ENCODE measurements around the gene SCAF1.

DNA sequence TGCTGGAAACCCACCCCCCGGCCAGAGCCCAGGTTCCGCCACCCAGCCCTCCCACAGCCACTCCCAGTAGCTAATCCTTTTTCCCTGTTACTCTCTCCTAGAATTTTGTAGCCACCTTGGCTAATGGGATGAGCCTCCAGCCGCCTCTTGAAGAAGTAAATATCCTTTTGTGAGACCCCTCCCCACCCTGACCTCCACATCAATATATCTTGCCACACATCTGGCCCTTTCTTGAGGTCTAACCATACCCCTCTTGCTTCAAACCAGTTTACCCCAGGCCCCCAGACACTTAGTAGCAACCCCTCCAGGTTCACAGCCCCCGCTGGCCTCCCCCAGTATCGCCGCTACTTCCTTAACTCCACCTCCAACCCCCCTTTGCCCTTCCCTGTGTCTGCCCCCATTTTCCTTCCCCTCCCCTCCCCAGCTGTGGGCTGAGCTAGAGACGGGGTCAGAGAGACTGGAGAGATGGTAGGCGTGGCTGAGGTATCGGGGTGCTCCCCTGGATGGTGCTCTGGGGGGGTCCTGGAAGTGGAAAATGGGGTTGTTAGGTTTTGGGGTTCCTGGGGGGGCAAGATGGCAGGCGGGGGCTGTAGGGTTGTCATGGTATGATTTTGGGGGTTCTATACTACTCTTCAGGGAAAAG, 37.9 kb downstream of the SCAF1 start:
- TF ChIP-seq YY1 (IDR thresholded peaks at IDR 0.05; ENCODE audit: low read depth, low read length) (no peak), PAX5 (IDR thresholded peaks at IDR 0.05; ENCODE audit: borderline replicate concordance, low read depth, low read length) (no peak), RELA (IDR thresholded peaks at IDR 0.05; ENCODE audit: borderline replicate concordance, partially characterized antibody) (no peak), FOXM1 (IDR thresholded peaks at IDR 0.05; ENCODE audit: low read depth, low read length) (no peak), CEBPB (IDR thresholded peaks at IDR 0.05; ENCODE audit: borderline replicate concordance in 1 of 2, low read depth in 2 of 2, low read length in 2 of 2) (no peak), NFYA (IDR thresholded peaks at IDR 0.05; ENCODE audit: borderline replicate concordance, low read depth, low read length) (no peak), RAD51 (IDR thresholded peaks at IDR 0.05) (no peak), TCF12 (IDR thresholded peaks at IDR 0.05; ENCODE audit: low read depth, low read length) (no peak), IKZF2 (IDR thresholded peaks at IDR 0.05) (no peak)
- TF ChIP-seq, protein P1, sequence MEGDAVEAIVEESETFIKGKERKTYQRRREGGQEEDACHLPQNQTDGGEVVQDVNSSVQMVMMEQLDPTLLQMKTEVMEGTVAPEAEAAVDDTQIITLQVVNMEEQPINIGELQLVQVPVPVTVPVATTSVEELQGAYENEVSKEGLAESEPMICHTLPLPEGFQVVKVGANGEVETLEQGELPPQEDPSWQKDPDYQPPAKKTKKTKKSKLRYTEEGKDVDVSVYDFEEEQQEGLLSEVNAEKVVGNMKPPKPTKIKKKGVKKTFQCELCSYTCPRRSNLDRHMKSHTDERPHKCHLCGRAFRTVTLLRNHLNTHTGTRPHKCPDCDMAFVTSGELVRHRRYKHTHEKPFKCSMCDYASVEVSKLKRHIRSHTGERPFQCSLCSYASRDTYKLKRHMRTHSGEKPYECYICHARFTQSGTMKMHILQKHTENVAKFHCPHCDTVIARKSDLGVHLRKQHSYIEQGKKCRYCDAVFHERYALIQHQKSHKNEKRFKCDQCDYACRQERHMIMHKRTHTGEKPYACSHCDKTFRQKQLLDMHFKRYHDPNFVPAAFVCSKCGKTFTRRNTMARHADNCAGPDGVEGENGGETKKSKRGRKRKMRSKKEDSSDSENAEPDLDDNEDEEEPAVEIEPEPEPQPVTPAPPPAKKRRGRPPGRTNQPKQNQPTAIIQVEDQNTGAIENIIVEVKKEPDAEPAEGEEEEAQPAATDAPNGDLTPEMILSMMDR (IDR thresholded peaks at IDR 0.05 in 2 of 3, conservative IDR thresholded peaks at IDR 0.05 in 1 of 3; ENCODE audit: control insufficient read depth in 2 of 3, extremely low read depth in 1 of 3, insufficient read depth in 1 of 3, low read depth in 3 of 3, low read length in 3 of 3): no peak
- TF ChIP-seq, protein P2, sequence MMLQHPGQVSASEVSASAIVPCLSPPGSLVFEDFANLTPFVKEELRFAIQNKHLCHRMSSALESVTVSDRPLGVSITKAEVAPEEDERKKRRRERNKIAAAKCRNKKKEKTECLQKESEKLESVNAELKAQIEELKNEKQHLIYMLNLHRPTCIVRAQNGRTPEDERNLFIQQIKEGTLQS (IDR thresholded peaks at IDR 0.05; ENCODE audit: borderline replicate concordance, extremely low read depth, low read depth, low read length): no peak
- TF ChIP-seq, protein P3, sequence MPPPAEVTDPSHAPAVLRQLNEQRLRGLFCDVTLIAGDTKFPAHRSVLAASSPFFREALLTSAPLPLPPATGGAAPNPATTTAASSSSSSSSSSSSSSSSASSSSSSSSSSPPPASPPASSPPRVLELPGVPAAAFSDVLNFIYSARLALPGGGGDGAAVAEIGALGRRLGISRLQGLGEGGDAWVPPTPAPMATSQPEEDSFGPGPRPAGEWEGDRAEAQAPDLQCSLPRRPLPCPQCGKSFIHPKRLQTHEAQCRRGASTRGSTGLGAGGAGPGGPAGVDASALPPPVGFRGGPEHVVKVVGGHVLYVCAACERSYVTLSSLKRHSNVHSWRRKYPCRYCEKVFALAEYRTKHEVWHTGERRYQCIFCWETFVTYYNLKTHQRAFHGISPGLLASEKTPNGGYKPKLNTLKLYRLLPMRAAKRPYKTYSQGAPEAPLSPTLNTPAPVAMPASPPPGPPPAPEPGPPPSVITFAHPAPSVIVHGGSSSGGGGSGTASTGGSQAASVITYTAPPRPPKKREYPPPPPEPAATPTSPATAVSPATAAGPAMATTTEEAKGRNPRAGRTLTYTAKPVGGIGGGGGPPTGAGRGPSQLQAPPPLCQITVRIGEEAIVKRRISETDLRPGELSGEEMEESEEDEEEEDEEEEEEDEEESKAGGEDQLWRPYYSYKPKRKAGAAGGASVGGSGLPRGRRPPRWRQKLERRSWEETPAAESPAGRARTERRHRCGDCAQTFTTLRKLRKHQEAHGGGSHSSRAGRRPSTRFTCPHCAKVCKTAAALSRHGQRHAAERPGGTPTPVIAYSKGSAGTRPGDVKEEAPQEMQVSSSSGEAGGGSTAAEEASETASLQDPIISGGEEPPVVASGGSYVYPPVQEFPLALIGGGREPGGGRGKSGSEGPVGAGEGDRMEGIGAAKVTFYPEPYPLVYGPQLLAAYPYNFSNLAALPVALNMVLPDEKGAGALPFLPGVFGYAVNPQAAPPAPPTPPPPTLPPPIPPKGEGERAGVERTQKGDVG (CRISPR knock-in tag; IDR thresholded peaks at IDR 0.05): no peak
- TF ChIP-seq, protein P4, sequence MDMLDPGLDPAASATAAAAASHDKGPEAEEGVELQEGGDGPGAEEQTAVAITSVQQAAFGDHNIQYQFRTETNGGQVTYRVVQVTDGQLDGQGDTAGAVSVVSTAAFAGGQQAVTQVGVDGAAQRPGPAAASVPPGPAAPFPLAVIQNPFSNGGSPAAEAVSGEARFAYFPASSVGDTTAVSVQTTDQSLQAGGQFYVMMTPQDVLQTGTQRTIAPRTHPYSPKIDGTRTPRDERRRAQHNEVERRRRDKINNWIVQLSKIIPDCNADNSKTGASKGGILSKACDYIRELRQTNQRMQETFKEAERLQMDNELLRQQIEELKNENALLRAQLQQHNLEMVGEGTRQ (IDR thresholded peaks at IDR 0.05; ENCODE audit: borderline replicate concordance, low read depth, low read length): no peak
